GM10266 (cell line): ENCODE measurements around the gene ADGRG4.
"Not testable (repeated sequence)": the region's sequence is repeated elsewhere in the genome, so short reads cannot be mapped to it uniquely, and the experiment has no call there.

Experiments
- DNase-seq: peaks from one replicate; pipeline ENCODE4 v3.0.0; 2012; ENCODE audit errors: extremely low spot score
- TF ChIP-seq, protein P1 (sequence below): IDR thresholded peaks from 2 replicates; pipeline ENCODE4 v1.5.1; 2012; ENCODE audit warnings: mild to moderate bottlenecking, low read depth; ENCODE audit not compliant: control insufficient read depth, insufficient read depth; ENCODE audit errors: missing control alignments

The ADGRG4 gene

GRCh38 chrX:136421338-136421737 is 120.6 kb downstream of the ADGRG4 start:
- TF ChIP-seq, protein P1, sequence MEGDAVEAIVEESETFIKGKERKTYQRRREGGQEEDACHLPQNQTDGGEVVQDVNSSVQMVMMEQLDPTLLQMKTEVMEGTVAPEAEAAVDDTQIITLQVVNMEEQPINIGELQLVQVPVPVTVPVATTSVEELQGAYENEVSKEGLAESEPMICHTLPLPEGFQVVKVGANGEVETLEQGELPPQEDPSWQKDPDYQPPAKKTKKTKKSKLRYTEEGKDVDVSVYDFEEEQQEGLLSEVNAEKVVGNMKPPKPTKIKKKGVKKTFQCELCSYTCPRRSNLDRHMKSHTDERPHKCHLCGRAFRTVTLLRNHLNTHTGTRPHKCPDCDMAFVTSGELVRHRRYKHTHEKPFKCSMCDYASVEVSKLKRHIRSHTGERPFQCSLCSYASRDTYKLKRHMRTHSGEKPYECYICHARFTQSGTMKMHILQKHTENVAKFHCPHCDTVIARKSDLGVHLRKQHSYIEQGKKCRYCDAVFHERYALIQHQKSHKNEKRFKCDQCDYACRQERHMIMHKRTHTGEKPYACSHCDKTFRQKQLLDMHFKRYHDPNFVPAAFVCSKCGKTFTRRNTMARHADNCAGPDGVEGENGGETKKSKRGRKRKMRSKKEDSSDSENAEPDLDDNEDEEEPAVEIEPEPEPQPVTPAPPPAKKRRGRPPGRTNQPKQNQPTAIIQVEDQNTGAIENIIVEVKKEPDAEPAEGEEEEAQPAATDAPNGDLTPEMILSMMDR: no peak

GRCh38 chrX:136423724-136424123 is 123.0 kb downstream of the ADGRG4 start:
- DNase-seq: no peak
- TF ChIP-seq, protein P1: no peak

More at GRCh38 chrX:136421338-136421737, 120.6 kb downstream of the ADGRG4 start:
- DNase-seq: no peak

DNA sequence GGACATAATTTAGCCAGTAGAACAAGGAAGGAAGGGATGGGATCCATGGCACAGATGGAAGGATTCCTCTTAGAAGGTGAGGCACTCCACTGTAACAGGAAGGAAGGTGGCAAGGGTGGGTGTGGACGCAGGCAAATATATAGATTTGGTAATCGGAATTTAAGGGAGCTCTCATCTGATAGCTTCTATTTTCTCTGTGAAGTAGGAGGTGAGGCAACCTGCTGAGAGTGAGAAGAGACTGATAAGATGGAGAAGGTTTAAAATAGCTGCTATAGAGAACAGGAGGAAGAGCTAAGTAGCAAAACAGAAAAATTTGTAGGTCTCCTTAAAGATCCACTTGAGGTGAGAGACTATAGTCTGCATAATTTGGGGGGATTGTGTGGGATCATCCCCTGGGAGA is 125.2 kb downstream of the ADGRG4 start:
- no peak for DNase-seq
- TF ChIP-seq, protein P1: no peak

DNA sequence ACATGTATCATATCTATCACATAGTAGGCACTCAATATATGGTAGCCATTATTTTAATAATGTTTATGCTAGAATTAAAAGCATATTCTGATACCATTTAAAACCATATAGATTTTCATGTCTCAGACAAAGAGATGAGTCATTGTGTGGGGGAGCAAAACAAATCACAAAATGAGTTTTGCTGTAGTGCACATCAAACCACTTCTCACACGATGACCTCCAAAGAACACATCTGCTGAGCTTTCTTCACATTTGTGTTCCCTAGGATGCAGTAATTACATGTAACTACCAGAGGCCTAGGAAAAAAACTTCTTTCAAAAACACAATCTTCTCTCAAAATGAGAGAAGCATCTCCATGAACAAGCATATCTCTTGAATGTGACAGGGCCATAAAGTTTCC is 130.9 kb downstream of the ADGRG4 start:
- TF ChIP-seq, protein P1: no peak
- DNase-seq: no peak

GRCh38 chrX:136437774-136438173 is 137.0 kb downstream of the ADGRG4 start:
- DNase-seq: no peak
- TF ChIP-seq, protein P1: no peak

DNA sequence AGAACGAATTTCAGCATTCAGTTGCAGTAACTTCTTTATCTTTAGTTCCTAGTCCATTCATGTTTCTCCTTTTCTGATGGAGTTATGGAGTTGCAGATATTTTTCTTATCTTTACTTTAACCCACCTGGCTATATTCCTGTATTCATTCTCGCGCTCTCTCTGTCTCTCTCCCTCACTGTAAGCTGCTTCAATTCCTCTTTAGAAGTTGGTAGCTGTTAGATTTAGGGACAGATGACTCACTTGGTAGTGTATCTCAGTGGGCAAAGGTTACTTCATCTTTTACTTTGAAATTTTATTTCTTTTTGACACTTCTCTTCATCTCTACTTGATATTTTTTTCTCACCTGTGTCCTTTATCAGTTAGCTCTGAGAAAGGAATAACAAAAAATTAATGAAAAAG is 137.4 kb downstream of the ADGRG4 start:
- TF ChIP-seq, protein P1: no peak
- no peak for DNase-seq

GRCh38 chrX:136445674-136446073 is 144.9 kb downstream of the ADGRG4 start:
- not testable (repeated sequence) for DNase-seq

GRCh38 chrX:136446208-136446607 is 145.4 kb downstream of the ADGRG4 start:
- no peak for DNase-seq
- TF ChIP-seq, protein P1: no peak
